Neural cell (in vitro differentiated cells): ENCODE measurements around the gene NRP2. TPM values are rescaled to one million over a fixed set of nuclear protein-coding genes. Genes with fewer than 3 reads are reported as not detected.

ENCODE experiments used
- H2AFZ ChIP-seq: fragments of 200-600, 300-800 bp; sonication (generic), shearing (Covaris generic); 2 replicates; pipeline ENCODE4 v1.6.0; 2014; ENCODE audit warnings: low read depth, mild to moderate bottlenecking, antibody characterized with exemption, low read length, moderate library complexity
- H3F3A ChIP-seq: fragments of 200-600 bp; shearing (Covaris generic); 2 replicates; pipeline ENCODE4 v1.6.1; 2016; ENCODE audit warnings: mild to moderate bottlenecking, moderate library complexity, mixed read lengths, antibody characterized with exemption, low read length; ENCODE audit not compliant: insufficient read depth, poor library complexity, severe bottlenecking
- H3K27ac ChIP-seq: fragments of 200-600, 300-800 bp; sonication (generic), shearing (Covaris generic); 2 replicates; pipeline ENCODE4 v1.5.1; 2014; ENCODE audit warnings: mild to moderate bottlenecking, low read length, moderate library complexity
- H3K27me3 ChIP-seq: fragments of 300-800, 200-600 bp; sonication (generic), shearing (Covaris generic); 2 replicates; pipeline ENCODE4 v1.6.0; 2014; ENCODE audit warnings: mild to moderate bottlenecking, low read depth, low read length, moderate library complexity; ENCODE audit not compliant: insufficient read depth
- H3K36me3 ChIP-seq: fragments of 300-800, 200-600 bp; sonication (generic), shearing (Covaris generic); 2 replicates; pipeline ENCODE4 v1.5.1; 2014; ENCODE audit warnings: mild to moderate bottlenecking, antibody characterized with exemption, low read length, moderate library complexity; ENCODE audit not compliant: insufficient read depth
- H3K4me2 ChIP-seq: fragments of 300-800, 200-600 bp; sonication (generic), shearing (Covaris generic); 2 replicates; pipeline ENCODE4 v1.6.0; 2014; ENCODE audit warnings: mild to moderate bottlenecking, low read length
- H3K4me3 ChIP-seq: fragments of 300-800, 200-600 bp; sonication (generic), shearing (Covaris generic); 2 replicates; pipeline ENCODE4 v1.5.1; 2014; ENCODE audit warnings: mild to moderate bottlenecking, low read length, moderate library complexity
- H3K79me2 ChIP-seq: fragments of 200-600 bp; shearing (Covaris generic); replicated peaks from 2 replicates; pipeline ENCODE4 v1.6.0; 2014; ENCODE audit warnings: mild to moderate bottlenecking, low read length, moderate library complexity; ENCODE audit not compliant: insufficient read depth
- H3K9ac ChIP-seq: fragments of 300-800, 200-600 bp; sonication (generic), shearing (Covaris generic); 2 replicates; pipeline ENCODE4 v1.6.1; 2016; ENCODE audit warnings: mild to moderate bottlenecking, low read length, mixed read lengths
- H3K9me2 ChIP-seq: fragments of 200-600 bp; shearing (Covaris generic); 2 replicates; pipeline ENCODE4 v1.6.1; 2016; ENCODE audit warnings: mild to moderate bottlenecking, low read length, mixed read lengths; ENCODE audit not compliant: insufficient read depth
- H3K9me3 ChIP-seq: fragments of 200-600, 300-800 bp; sonication (generic), shearing (Covaris generic); 2 replicates; pipeline ENCODE4 v1.6.1; 2016; ENCODE audit warnings: mild to moderate bottlenecking, mixed run types, low read length, moderate library complexity, mixed read lengths
- H4K20me1 ChIP-seq: fragments of 200-600 bp; shearing (Covaris generic); 2 replicates; pipeline ENCODE4 v1.6.1; 2016; ENCODE audit warnings: mild to moderate bottlenecking, mixed run types; ENCODE audit not compliant: insufficient read depth
- EP300 ChIP-seq: fragments of 450-650 bp; conservative IDR thresholded peaks from 2 replicates; pipeline ENCODE4 v1.6.1; 2014; ENCODE audit warnings: antibody characterized with exemption, mild to moderate bottlenecking, moderate library complexity; ENCODE audit not compliant: poor library complexity, severe bottlenecking
- EZH2 ChIP-seq: fragments of 200-600, 300-800 bp; shearing (Covaris generic), sonication (generic); IDR thresholded peaks from 2 replicates; pipeline ENCODE4 v1.6.1; 2014; ENCODE audit warnings: antibody characterized with exemption, low read length, borderline replicate concordance, mild to moderate bottlenecking; ENCODE audit not compliant: insufficient read depth, poor library complexity, severe bottlenecking
- MXI1 ChIP-seq: fragments of 450-650 bp; conservative IDR thresholded peaks from 2 replicates; pipeline ENCODE4 v1.6.1; 2014; ENCODE audit warnings: antibody characterized with exemption, mild to moderate bottlenecking; ENCODE audit not compliant: poor library complexity, severe bottlenecking
- POLR2AphosphoS5 ChIP-seq: IDR thresholded peaks from 2 replicates; pipeline ENCODE4 v1.6.1; 2012
- RAD21 ChIP-seq: fragments of 450-650 bp; conservative IDR thresholded peaks from 2 replicates; pipeline ENCODE4 v1.6.1; 2014; ENCODE audit warnings: antibody characterized with exemption, mild to moderate bottlenecking, moderate library complexity
- SMC3 ChIP-seq: fragments of 450-650 bp; conservative IDR thresholded peaks from 2 replicates; pipeline ENCODE4 v1.6.1; 2014; ENCODE audit warnings: antibody characterized with exemption, mild to moderate bottlenecking, moderate library complexity; ENCODE audit not compliant: poor library complexity
- TAF1 ChIP-seq: IDR thresholded peaks from 2 replicates; pipeline ENCODE4 v1.6.1; 2012; ENCODE audit warnings: low read depth
- polyA plus RNA-seq: library from polyadenylated mRNA; depleted of rRNA; stranded (reverse); fragments of >200 nt; gene quantifications from 2 replicates; pipeline ENCODE4 v1.2.3, GENCODE V29; 2014
- TF ChIP-seq, protein P1 (sequence below): IDR thresholded peaks from 2 replicates; pipeline ENCODE4 v1.6.1; 2012; ENCODE audit warnings: borderline replicate concordance
- TF ChIP-seq, protein P2 (sequence below): fragments of 450-650 bp; IDR thresholded peaks from 2 replicates; pipeline ENCODE4 v1.5.1; 2014; ENCODE audit warnings: antibody characterized with exemption, mild to moderate bottlenecking, moderate library complexity; ENCODE audit not compliant: poor library complexity, severe bottlenecking

NRP2 gene
- polyA plus RNA-seq, 1 donor from 2014 or later, result 30.2 TPM

DNA sequence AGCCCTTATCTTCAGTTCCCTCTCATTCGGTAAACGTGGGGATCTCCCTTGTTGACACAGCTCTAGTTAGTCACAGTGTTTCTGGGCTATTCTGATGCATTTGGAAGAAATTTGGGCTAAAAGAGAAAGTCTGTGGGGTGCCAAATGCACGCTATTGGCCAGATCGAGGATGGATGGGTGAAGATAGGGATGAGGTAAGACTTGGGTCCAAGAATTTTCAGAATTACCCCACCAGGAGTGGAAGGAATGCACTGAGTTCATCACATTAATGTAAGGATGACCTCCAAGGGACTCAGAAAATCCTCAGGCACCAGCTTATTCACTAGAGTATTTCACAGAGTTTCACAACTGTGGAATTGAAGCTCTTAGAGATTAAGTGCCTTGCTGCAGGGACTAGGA lies 49.3 kb downstream of the NRP2 start:
- TF ChIP-seq TAF1 (no peak), RAD21 (no peak), SMC3 (no peak), EZH2 (no peak)
- TF ChIP-seq, protein P1, sequence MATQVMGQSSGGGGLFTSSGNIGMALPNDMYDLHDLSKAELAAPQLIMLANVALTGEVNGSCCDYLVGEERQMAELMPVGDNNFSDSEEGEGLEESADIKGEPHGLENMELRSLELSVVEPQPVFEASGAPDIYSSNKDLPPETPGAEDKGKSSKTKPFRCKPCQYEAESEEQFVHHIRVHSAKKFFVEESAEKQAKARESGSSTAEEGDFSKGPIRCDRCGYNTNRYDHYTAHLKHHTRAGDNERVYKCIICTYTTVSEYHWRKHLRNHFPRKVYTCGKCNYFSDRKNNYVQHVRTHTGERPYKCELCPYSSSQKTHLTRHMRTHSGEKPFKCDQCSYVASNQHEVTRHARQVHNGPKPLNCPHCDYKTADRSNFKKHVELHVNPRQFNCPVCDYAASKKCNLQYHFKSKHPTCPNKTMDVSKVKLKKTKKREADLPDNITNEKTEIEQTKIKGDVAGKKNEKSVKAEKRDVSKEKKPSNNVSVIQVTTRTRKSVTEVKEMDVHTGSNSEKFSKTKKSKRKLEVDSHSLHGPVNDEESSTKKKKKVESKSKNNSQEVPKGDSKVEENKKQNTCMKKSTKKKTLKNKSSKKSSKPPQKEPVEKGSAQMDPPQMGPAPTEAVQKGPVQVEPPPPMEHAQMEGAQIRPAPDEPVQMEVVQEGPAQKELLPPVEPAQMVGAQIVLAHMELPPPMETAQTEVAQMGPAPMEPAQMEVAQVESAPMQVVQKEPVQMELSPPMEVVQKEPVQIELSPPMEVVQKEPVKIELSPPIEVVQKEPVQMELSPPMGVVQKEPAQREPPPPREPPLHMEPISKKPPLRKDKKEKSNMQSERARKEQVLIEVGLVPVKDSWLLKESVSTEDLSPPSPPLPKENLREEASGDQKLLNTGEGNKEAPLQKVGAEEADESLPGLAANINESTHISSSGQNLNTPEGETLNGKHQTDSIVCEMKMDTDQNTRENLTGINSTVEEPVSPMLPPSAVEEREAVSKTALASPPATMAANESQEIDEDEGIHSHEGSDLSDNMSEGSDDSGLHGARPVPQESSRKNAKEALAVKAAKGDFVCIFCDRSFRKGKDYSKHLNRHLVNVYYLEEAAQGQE, result no peak
- Histone ChIP-seq H3K9me2 (no peaks in the 10 kb centered on the region), H3F3A (no peaks in the 10 kb centered on the region), H3K79me2 (no peaks in the 10 kb centered on the region), H3K36me3 (peaks cover 12% of the 10 kb centered on the region), H2AFZ (no peak overlapping the region), H3K4me2 (no peak overlapping the region), H4K20me1 (no peaks in the 10 kb centered on the region), H3K9me3 (no peaks in the 10 kb centered on the region), H3K9ac (no peak overlapping the region), H3K4me3 (no peak overlapping the region), H3K27me3 (no peaks in the 10 kb centered on the region), H3K27ac (no peak overlapping the region)

DNA sequence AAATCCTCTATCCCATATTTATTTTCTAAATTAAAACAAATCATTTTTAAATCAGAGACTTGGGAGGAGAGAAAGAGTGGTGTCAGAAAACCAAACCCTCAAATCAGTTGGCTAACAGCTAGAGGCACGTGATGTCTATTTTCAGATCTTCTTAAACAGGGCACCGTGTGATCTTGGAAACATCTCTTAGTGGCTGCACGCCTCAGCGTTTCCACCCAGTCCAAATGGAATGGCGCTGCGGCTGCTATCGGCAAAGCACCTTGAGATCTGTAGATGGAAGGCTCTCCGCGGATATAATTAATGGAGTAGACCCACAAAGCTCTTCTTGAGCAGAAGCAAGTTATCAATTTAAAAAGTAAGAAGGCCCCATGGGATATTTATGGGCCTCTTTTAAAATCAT lies 50.0 kb downstream of the NRP2 start:
- Histone ChIP-seq H3K79me2 (no peaks in the 10 kb centered on the region), H3K27ac (no peak overlapping the region)

More for the DNA sequence above, 50.0 kb downstream of the NRP2 start:
- H3F3A ChIP-seq, result no peaks in the 10 kb centered on the region
- H3K4me2 ChIP-seq, result no peak overlapping the region
- no peaks in the 10 kb centered on the region for H3K9me3 ChIP-seq
- H3K4me3 ChIP-seq, result no peak overlapping the region
- H3K36me3 ChIP-seq, result peaks cover 7% of the 10 kb centered on the region
- no peaks in the 10 kb centered on the region for H3K9me2 ChIP-seq
- H3K27me3 ChIP-seq, result no peaks in the 10 kb centered on the region
- no peak overlapping the region for H3K9ac ChIP-seq
- no peaks in the 10 kb centered on the region for H4K20me1 ChIP-seq
- no peak overlapping the region for H2AFZ ChIP-seq
- TF ChIP-seq EZH2, result no peak
- TF ChIP-seq, protein P1, result no peak
- TF ChIP-seq MXI1, result no peak
- TF ChIP-seq, protein P2, sequence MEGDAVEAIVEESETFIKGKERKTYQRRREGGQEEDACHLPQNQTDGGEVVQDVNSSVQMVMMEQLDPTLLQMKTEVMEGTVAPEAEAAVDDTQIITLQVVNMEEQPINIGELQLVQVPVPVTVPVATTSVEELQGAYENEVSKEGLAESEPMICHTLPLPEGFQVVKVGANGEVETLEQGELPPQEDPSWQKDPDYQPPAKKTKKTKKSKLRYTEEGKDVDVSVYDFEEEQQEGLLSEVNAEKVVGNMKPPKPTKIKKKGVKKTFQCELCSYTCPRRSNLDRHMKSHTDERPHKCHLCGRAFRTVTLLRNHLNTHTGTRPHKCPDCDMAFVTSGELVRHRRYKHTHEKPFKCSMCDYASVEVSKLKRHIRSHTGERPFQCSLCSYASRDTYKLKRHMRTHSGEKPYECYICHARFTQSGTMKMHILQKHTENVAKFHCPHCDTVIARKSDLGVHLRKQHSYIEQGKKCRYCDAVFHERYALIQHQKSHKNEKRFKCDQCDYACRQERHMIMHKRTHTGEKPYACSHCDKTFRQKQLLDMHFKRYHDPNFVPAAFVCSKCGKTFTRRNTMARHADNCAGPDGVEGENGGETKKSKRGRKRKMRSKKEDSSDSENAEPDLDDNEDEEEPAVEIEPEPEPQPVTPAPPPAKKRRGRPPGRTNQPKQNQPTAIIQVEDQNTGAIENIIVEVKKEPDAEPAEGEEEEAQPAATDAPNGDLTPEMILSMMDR, result no peak
- TF ChIP-seq TAF1, result no peak
- no peak for TF ChIP-seq POLR2AphosphoS5
- TF ChIP-seq EP300, result no peak
- TF ChIP-seq RAD21, result no peak
- no peak for TF ChIP-seq SMC3
